ENCODE data around the gene PROX2.

PROX2 gene

DNA sequence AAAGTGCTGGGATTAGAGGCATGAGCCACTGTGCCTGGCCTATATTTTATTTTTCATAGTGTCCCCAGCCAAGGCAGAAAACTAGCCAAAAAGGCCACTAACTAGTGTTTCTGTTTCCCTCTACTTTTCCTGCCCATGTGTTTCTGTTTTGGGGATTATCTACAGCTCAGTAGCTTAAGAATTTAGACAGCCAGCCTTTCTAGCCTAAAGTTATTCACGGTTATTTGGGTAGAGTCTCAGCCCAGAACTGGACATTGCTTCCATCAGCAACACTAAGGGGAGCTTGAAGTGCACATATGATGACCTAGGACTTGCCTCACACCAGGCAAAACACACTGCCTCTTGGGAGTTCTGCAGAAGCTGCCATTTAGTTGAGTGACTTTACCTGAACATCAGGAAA, 17.9 kb downstream of the PROX2 start:
- ChIA-PET POLR2A (no interaction called here), CTCF (interaction anchor here (1.1 to 19.3 kb wide), 7 partner anchors 9 to 365 kb away, joined by 3 to 542 read pairs (median 72); partner anchors contain the start of genes DLST, ISCA2, NPC2 and PROX2)
- DNase-seq (ENCODE audit: extremely low spot score), result no peak
- TF ChIP-seq, protein P1, sequence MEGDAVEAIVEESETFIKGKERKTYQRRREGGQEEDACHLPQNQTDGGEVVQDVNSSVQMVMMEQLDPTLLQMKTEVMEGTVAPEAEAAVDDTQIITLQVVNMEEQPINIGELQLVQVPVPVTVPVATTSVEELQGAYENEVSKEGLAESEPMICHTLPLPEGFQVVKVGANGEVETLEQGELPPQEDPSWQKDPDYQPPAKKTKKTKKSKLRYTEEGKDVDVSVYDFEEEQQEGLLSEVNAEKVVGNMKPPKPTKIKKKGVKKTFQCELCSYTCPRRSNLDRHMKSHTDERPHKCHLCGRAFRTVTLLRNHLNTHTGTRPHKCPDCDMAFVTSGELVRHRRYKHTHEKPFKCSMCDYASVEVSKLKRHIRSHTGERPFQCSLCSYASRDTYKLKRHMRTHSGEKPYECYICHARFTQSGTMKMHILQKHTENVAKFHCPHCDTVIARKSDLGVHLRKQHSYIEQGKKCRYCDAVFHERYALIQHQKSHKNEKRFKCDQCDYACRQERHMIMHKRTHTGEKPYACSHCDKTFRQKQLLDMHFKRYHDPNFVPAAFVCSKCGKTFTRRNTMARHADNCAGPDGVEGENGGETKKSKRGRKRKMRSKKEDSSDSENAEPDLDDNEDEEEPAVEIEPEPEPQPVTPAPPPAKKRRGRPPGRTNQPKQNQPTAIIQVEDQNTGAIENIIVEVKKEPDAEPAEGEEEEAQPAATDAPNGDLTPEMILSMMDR (IDR thresholded peaks at IDR 0.05; ENCODE audit: control extremely low read depth, extremely low read depth, low read depth, missing control alignments), result no peak

DNA sequence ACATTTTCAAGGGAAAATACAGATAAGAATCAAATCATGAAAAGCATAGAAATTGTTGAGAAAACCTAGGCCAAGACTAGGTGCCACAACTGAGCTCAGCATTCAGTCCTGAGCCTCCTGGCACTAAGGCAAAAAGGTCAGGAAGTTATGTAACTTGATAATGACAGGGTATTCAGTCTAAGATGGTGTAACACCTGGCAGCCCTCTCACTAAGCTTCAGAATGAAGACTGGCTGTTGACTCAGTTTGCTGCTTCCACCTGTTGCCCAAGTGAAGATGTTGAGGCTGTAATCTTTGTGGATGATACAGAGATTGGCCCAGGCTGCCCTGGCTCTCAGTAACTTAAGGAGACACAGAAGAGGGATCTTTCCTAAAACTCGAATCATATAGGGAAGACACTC, 19.6 kb downstream of the PROX2 start:
- ChIA-PET CTCF (interaction anchor here (0.7 to 19.3 kb wide), 9 partner anchors 18 to 248 kb away, joined by 3 to 542 read pairs (median 3); partner anchors contain the start of genes DLST and PROX2), POLR2A (no interaction called here)
- no peak for DNase-seq (ENCODE audit: extremely low spot score)

DNA sequence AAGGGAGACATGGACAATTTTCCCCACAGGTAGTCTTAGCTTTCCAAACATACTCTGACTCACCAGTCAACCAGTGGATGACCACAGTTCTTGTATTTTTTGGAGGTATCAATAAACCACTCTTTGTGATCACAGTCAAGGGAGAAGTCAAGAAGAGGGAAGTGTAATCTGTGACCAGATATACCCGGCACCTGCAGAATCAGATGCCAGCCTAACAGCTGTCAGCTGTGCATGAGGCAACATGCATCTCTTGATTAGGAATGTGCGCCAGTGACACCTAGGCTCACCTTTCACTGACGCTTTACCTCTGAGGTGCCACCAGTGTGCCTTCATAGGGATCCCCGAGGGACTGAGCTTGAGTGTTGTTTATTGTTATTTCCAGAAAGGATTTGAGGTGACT, 20.0 kb downstream of the PROX2 start:
- ChIA-PET CTCF (interaction anchor here (0.5 to 19.3 kb wide), 9 partner anchors 9 to 244 kb away, joined by 3 to 542 read pairs (median 3); partner anchors contain the start of genes DLST and PROX2), POLR2A (no interaction called here)
- TF ChIP-seq, protein P1 (IDR thresholded peaks at IDR 0.05; ENCODE audit: control extremely low read depth, extremely low read depth, low read depth, missing control alignments), result no peak
- no peak for DNase-seq (ENCODE audit: extremely low spot score)

More for the DNA sequence above, 19.6 kb downstream of the PROX2 start:
- TF ChIP-seq, protein P1 (IDR thresholded peaks at IDR 0.05; ENCODE audit: control extremely low read depth, extremely low read depth, low read depth, missing control alignments), result no peak

DNA sequence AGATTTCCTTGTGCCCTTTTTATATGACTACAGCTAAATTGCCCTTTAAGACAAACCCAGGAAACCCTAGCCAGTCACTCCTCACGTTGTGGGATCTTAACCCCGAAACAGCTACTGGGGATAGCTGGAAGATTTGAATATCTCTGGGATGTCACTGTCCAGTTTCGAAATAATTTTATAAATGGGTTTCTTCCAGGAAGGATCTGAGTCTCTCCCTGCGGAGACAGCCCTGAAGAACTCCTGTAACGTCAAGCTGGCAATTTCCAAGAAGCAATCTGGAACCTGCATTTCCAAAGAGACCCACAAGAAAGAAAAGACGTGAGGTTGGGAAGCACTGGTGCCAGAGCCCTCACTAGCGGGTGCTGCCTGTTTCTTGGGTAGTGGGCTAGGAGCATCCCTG, 20.9 kb downstream of the PROX2 start:
- ChIA-PET CTCF (interaction anchor here (0.8 to 19.3 kb wide), 9 partner anchors 8 to 441 kb away, joined by 3 to 542 read pairs (median 5); partner anchors contain the start of genes DLST and PROX2), POLR2A (no interaction called here)
- TF ChIP-seq, protein P1 (IDR thresholded peaks at IDR 0.05; ENCODE audit: control extremely low read depth, extremely low read depth, low read depth, missing control alignments), result no peak
- no peak for DNase-seq (ENCODE audit: extremely low spot score)

DNA sequence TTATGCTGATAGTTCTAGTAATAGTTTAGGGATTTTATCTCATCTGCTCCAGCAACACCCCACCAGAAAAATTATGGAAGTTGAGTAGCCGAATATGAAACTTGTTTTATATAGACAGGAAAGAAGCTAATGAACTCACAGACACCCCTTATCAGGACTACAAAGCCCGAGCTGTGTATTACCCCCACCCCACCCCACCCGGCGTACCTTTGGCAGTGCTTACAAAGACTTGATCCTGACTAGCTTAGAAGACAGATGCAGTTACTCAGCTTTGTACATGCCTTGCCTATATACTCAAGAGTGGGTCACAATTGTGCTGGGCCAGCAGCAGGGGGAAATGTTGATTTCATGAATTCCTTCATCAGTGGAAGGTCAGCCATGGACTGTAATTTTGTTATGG, 22.4 kb downstream of the PROX2 start:
- CTCF ChIA-PET, result interaction anchor here (0.7 to 19.3 kb wide), 7 partner anchors 8 to 245 kb away, joined by 3 to 542 read pairs (median 14); partner anchors contain the start of genes DLST and PROX2
- POLR2A ChIA-PET, result no interaction called here
- TF ChIP-seq, protein P1 (IDR thresholded peaks at IDR 0.05; ENCODE audit: control extremely low read depth, extremely low read depth, low read depth, missing control alignments), result no peak

DNA sequence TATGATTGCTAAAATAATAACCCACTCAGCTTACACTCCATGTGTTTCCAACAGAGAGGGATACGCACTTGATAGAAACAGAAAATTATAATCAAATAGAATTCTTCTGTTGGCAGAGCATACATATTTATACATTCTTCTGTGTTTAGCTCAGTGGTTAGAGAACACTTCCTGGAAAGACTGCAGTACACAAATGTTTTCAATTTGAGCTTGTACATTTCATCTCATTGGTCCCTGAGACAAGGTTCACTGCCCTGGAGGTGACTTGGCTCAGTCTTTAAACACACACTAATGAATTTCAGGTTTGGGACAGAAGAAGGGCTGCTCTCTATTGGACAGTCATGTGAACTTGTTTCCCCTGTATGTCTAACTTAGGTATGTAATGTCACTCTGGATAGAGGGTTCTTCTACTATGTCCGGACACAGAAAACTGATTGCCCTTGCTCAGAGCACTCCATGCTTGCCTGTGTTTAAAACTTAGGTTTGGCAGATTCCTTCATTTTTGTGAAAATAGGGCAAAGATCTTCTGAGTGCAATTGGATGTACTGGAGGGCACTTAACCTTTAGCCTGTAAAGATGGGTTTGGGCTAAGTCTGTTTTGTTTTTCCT, 22.9 kb downstream of the PROX2 start:
- no peak for DNase-seq (ENCODE audit: extremely low spot score)
- POLR2A ChIA-PET, result interaction anchor here (0.6 kb wide), 1 partner anchor 135 kb away, joined by 3 read pairs; no protein-coding TSS in a partner anchor
- CTCF ChIA-PET, result interaction anchor here (0.7 to 19.3 kb wide), 6 partner anchors 8 to 244 kb away, joined by 3 to 542 read pairs (median 69); partner anchors contain the start of genes DLST and PROX2
- TF ChIP-seq, protein P1 (IDR thresholded peaks at IDR 0.05; ENCODE audit: control extremely low read depth, extremely low read depth, low read depth, missing control alignments), result no peak

More for the DNA sequence above, 22.4 kb downstream of the PROX2 start:
- DNase-seq (ENCODE audit: extremely low spot score), result no peak

Data from GM10248 (cell line).